G401.6 (cell line): ENCODE data around the gene MLIP.
"Not testable (repeated sequence)": the region's sequence is repeated elsewhere in the genome, so short reads cannot be mapped to it uniquely, and the experiment has no call there.

Experiments
- FAIRE-seq: peaks from 2 replicates; lab custom pipeline; 2012; peaks lifted over from hg19 to GRCh38; lab: Jason Lieb, UNC

The MLIP gene

DNA sequence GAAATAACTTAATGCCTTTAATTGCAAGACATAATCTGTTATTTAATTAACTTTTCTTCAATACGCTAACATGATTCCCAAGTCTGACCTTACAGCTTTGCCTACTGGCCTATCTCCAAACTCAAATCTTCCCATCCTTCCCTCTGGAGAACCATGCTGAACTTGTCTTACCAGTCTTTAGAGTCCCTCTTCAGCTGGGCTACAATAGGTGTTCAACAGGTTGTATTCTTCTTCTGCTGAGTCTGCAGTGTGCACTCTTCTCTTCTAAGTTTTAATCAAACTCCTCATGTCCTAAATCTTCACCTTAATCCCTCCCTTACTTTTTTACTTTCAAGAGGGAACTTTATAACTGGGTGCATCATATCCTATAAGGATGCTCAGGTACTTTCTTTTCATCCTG lies 121.5 kb downstream of the MLIP start:
- no peak for FAIRE-seq

DNA sequence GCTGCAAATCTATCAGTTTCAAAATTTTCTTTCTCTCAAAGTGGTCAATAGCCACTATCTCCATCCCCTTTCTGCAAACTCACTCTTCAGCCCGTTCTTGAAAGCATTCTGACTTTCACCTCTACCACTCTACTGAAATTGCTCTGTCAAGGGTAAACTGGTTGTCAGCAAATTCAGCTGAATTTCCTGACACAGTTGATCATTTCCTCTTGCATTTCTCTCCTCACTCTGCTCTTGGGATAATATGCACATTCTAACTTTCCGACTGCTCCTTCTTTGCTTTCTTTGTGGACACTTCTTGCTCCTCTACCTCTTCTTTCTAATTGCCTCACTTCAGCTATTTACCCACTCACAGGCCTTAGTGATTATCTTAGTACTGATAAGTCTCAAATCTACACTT lies 123.3 kb downstream of the MLIP start:
- FAIRE-seq = no peak

DNA sequence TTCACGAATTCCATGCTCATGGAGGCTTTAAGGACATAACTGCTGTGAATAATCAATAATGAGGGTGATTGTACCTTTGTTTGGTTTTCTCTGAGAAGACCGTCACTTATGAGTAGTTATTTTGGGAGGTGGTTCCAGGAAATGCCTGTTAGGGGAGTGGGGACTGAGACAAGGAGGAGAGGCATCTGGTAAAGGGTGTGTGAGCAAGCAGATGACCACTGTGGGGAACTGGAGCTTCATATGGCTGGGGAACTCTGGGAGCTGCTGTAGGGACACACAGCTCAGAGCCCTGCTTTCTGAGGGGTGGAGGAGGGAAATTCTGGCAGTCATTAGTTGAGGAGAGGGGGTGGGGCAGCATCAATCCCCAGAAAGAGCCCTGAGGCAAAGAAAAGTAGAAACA lies 125.7 kb downstream of the MLIP start:
- FAIRE-seq = no peak

DNA sequence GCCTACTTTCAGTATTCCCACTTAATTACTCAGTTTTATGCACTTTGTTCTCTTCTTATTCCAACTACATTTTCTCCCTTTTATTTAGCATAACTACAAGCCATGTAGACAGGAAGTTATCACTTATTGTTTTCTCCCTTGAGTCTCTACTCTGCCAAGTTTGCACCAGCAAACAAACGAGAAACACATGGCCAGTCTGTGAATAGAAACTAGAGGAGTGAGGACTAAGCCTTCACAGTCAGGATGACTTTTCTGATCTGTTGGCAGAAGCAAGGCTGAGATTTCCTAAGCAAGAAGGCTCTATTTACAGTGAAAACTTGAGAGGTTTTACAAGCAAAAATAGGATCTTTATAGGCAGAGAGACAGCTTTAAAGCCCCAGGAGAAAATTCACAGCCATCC lies 127.2 kb downstream of the MLIP start:
- no peak for FAIRE-seq

DNA sequence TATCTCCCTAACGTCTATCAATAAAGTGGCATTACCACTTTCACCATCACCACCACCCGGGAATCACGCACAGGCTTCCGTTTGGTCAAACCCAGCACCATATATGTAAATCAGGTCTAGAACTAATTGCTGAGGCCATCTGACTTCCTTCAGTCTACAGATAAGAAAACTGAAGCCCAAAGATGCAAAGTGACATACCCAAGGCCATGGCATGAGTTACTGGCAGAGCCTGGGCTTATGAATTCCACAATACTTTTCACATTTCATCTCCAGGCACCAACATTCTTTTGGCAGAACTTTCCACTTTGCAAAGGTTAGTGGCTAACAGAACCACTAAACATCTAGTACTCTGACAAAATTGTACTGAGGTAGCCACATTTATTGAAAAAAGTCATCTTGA lies 132.5 kb downstream of the MLIP start:
- no peak for FAIRE-seq

DNA sequence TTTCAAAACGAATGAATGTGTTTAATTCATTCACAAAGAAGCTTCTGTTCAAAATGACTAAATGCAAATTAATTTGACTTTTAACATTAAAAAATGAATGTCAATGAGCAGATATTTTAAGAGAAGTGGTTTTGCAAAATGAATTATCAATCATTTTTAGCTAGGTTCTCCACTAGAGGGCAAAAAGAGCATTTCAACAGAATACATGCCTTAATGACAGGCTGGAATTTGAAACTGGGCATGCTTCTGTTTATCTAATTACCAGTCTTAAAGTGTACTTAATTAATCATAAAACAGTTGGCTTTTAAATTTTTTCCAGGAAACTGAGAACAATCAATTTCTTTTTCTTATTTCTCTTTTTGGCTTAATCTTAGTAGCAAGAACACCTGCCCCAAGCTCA lies 133.2 kb downstream of the MLIP start:
- FAIRE-seq = no peak

DNA sequence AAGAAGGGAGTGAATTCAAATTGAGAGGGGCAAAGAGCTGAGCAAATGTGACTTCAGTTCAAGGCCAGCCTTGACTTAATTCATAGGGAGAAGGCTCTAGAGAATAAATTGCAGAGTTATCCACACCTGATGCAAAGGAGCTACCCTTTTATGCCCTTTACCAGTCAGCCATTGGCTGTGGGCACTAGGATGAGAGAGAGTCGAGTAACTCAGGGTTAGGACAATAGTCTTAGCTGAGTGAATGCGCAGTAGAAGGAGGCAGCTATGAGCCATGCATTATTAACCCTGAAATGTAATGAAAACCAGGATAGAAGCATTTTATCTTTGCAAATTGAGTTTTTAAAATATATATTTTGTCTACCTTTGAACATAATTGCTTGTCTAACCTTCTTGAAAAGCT lies 134.0 kb downstream of the MLIP start:
- no peak for FAIRE-seq

DNA sequence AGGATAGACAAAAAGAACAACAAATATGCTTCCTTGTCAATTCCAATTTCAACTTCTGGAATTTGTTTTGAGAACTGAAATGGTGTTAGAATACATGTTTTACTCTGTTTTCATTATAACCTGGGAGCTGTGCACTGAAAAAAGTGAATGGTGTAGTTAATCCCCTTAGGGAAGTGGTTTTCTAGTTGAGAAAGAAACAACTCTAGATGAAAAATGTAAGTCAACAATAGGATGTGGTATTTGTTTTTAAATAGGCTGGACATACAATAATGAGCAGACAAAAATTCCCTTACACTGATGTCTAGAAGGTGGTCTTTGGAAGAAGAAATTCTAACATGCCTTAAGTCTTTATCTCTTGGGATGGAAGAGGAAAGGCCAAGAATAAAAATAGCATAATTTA lies 137.1 kb downstream of the MLIP start:
- no peak for FAIRE-seq

DNA sequence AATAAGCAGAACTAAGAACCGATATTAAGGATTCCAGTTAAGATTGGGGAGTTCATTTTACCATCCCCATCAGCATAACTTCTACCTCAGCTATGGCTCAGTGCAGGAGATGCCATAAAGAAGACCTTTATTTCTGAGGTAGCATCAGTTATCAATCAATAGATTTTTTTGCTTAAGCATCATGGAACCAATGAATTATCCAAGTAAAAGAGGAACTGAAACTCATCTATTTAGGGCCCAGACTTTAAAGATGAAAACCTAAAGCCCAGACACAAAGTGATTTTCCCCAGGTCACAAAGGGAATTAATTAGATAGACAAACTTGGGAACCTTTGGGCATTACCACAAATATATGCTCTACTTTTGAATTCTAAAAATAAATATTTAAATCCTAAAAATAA lies 137.8 kb downstream of the MLIP start:
- no peak for FAIRE-seq

DNA sequence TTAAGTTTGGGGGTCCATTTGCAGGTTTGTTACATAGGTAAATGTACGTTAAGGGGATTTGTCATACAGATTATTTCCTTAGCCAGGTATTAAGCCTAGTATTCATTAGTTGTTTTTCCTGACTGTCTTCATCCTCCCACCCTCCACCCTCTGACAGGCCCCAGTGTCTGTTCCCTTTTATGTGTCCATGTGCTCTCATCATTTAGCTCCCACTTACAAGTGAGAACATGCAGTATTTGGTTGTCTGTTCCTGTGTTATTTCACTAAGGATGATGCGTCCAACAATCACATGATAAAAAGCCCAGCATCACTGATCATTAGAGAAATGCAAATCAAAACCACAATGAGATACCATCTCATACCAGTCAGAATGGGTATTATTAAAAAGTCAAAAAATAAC lies 138.6 kb downstream of the MLIP start:
- FAIRE-seq = not testable (repeated sequence)

DNA sequence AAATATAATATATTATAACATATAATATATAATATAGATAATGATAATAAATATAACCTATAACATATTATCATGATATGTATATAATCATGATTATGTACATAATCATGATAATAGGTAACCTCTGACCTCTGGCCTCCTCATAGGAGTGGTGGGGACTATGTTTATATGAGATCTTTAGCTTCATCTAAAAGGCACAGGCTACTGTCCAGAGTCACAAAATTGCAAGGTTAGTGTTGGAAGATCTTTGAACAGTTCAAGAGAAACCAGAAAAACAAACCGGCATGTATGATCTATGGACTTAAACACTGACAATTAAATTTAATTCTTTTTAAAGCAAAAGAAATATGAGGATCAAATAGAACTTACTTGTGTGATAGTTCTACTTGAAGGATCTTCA lies 141.3 kb downstream of the MLIP start:
- no peak for FAIRE-seq

DNA sequence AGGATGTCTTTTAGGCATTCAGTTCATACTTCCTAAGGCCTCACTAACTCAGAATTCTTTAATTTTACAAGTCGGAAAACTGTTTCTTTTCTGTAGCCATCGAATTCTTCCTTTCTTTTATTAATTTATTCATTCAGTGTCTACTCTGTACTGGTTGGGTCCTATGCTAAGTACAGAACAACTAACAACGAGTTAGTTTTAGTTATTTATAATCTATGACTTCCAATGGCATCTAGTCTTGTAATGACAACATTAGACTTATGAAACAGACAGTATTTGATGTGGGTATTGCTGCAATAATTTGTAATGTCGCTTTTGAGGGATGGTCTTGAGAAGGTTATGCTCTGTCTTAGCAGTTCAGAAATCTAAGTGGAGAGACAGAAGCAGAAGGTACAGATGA lies 141.7 kb downstream of the MLIP start:
- no peak for FAIRE-seq

DNA sequence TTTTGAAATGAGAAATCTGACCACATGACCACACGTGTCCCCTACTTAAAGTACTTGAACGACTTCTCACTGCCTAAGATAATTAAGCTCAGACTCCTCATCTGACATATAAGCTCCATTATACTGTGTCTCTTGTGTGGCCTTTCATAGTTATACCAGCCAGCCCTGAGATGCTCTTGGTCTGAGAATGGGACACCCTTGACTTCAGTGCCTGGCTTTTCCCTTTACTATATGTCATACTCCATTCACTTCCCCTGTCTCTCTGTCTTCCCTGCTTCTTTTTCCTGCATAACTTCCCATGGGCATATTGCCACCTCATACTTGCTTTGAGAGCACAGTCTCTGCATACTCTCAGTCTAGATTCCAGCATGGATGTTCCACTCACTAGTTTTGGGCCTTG lies 143.6 kb downstream of the MLIP start:
- FAIRE-seq = no peak

DNA sequence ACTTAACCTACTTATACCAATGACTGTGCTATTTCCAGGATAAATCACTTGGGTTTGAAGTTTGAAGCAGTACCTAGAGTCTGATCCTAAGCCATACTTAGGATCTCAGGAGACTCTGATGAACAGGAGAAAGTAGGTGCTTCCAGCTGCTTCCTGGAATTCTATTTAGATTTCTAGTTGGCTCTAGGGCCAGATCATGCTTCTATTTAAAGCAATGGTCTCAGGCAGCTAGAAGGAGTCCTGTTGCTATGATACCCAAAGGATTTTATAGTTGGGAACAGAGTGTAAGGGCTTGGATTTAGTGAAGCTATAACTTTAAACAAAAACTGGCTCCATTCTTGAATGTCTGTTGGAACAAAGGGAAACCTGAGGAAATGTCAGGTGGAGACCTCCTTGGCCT lies 144.6 kb downstream of the MLIP start:
- no peak for FAIRE-seq

DNA sequence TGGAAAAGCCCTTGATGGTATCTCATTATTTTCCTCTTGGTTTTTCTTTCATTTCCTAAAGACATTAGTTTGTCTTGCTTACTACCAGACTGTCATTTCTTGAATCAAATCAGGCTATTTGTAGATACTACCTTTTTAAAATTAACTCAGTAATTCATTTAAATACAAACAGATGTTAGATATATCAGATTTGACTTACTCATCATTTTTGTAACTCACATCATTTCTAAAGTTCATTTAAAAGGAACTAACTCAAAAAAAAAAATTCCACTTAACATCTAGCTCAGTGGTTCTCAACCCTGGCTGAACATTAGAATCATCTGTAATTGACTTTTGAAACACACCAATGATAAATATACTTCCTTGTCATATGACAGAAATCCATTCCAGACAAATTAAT lies 148.8 kb downstream of the MLIP start:
- FAIRE-seq = no peak

DNA sequence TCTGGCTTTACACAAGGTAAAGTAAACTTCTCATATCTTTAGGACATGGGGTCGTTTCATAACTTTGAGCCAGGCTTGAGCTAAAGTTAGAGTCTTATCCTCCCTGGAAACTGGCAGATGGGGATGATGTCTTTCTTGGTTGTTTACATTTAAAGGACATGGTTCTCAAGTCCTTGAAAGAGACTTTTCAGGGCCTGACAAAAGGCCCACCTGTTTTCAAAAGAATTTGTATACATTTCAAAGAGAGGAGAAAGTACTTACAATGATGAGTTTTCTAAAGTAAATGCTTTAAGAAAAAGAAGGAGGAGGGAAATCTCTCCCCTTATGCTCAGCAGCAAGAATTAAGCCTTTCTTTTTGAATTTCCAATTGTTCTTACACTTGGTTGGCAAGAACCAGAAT lies 151.3 kb downstream of the MLIP start:
- FAIRE-seq = no peak

DNA sequence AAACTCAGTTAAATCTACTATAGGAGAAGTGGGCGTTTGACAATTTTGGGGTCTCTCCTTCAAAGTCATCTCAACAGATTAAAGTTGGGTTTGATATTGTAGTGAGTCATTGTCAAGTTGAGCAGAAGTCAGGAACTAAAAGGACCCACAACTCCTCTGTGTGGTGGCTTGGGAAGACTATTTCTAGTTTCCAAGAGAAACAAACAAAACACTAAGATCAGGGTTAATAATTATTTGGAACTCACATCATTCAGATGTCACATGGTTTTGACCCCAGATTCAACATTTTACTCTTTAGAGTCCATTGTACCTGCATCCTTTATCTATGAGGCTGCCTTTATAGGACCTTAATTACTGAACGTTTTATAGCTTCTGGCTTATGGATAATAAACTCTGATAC lies 151.7 kb downstream of the MLIP start:
- no peak for FAIRE-seq

DNA sequence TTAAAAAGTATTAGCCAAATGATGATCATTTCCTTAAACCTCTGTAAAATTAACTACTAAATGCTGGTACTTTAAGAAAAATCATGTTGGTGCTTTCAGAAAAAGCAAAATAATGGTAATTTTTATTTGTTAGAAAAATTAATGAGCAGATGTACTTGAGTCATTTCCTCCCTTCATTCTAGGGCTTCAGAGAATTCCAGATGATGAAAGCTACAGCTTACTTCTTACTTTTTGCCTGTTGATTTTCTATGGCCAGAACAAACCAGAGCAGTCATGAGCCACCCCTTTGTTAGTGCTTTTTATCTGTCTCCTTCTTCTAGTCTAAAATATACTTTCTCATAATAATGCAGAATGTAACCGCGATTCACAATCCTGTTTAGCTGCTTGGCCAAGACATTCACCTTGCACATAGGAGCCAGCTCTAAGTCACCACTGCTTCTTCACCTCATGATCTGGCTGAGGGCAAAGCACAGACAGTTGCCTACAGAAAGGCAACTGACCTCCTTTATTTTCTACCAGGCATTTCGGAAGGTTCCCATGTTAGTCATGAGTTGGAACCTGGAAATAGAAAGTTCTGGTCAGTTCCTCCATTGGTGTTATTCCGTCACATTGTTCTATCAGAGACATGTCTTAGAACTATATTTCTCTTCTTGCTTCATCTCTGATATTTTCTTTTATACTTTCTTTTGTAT lies 153.5 kb downstream of the MLIP start:
- FAIRE-seq = no peak

DNA sequence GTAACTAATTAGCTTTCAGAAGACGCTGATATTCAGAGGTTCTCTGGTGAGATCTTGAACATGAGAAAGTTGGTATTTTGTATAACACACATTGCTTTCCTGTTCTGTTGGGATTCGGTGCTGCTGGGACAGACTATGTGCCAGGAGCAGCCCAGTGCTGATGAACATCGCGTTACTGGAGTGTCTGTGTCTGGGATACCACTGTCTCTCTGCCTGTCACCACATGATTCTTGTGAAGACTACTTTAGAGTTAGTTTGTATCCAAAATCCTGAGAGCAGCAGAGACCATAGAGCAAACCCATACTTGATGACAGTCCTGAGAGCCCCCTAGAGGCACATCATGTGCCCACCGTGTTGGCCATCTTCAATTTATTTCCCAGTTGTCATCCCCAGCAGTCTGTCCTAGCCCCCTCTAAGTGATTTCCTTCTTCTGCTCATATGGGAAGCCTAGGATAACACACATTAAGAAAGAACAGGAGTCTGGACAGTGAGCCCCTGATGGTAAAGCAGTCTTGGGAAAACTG lies 155.2 kb downstream of the MLIP start:
- no peak for FAIRE-seq

DNA sequence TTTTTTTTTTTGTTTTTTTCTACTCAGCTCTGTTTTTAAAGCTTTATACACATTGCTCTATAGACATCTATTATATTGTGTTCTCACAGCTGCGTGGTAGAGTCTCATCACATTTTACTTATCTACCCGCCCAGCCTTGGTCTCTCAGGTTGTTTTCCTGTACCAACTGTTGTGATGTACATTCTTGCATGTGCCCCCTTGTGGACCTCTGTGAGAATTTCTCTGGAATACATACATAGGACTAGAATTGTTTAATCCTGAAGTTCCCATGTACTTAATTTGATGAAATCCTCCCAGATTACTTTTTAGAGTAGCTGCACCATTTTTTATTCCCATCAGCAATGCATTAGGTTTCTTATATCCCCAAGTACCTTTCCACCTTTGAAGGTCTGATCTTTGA lies 156.6 kb downstream of the MLIP start:
- no peak for FAIRE-seq

DNA sequence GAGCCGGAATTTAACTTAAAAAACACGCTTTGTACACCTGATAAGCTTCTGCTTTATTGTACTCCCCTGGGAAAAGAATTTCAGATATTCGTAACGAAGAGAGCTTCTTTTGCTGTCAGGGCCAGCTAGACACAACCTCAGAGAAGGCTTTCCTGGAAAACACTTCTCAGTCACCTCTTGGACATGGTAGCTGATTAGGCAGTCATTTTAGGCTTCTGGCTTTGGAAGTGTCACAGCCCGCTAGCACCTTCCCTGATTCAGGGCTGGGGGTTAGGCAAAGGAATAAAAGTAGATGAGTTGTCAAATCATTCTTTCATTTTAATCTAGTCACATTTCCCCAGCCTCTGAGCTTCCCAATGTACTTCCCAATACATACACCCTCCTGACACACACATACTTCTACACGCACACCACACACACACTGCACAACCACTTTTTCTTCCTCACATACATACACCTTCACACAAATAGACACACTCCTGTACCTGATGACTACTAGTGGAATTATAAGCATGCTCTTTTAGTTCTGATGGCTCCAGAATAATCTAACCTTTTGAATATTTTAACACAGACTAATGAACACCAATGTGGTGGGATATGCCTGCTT lies 162.1 kb downstream of the MLIP start:
- FAIRE-seq = no peak

DNA sequence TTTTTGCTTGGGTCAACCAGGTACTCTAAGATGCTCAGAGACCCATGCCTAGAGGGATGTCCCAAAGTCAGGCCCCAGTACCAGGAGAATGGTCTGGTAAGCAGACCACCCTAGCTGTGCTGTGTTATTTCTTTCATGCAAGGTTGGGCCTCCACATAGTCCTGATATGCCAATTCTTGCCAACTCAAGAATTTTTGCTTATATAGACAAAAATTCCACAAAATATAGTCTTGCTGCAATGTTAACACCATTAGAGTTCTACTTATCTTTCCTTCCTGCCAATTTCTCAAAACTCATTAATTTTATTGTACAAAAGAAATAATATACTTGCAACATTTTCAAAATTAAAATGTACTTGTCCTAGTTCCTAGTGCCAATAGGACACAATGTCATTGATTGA lies 163.1 kb downstream of the MLIP start:
- no peak for FAIRE-seq

DNA sequence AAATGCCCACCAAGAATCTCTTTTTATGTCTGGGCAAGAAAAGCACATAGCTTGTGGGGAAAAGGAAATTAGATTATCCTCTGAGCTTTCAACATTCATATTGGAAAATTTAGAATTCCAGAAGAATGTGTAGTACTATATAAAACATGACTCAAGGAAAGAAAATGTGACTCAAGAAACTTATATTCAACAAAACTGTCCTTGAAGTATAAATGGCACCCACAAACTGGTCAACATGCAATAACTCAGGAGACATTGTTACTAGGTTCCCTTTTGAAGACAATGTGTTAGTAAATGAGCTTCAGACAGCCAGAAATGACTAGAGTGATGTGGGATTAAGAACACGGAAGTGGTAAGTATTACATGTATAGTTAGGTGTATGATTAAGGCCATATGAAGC lies 170.9 kb downstream of the MLIP start:
- FAIRE-seq = no peak

DNA sequence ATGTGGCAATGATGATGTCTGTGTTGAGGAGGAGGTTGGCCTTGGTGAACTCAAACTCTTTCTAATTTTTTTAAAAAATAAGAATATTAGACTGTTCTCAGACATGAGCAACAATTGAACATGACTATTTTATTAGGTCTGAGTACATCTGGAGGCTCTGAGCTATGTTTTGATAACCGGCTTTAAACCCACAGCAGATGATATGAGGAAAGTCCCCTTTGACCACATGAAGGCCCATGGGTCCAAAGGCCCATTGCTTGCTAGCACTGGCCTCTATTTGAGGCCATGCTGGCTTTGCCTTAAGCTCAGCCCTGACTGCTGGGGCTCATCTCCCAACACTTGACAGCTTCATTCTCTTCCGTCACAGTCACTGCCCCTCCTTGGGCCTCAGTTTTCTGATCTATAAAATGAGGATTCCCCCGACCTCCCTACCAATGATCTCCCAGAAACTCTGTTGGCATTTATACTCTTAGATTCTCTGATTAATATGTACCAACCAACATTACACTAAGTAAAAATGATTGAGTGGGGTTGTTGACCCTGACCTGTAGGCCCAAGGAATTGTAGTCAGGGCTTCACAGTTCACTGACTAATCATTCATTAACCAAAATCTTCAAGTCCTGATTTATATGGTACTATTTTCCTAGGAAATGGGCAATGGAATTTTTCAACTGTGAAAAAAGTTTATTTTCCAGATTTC lies 173.1 kb downstream of the MLIP start:
- FAIRE-seq = no peak
